T-helper 22 cell (primary cell): ENCODE measurements around the gene PRDM7.
"Not testable (repeated sequence)": the region's sequence is repeated elsewhere in the genome, so short reads cannot be mapped to it uniquely, and the experiment has no call there.

Experiments used
- DNase-seq: peaks from one replicate; pipeline ENCODE4 v3.0.0-alpha.2; 2020; ENCODE audit warnings: low read depth

The PRDM7 gene

DNA sequence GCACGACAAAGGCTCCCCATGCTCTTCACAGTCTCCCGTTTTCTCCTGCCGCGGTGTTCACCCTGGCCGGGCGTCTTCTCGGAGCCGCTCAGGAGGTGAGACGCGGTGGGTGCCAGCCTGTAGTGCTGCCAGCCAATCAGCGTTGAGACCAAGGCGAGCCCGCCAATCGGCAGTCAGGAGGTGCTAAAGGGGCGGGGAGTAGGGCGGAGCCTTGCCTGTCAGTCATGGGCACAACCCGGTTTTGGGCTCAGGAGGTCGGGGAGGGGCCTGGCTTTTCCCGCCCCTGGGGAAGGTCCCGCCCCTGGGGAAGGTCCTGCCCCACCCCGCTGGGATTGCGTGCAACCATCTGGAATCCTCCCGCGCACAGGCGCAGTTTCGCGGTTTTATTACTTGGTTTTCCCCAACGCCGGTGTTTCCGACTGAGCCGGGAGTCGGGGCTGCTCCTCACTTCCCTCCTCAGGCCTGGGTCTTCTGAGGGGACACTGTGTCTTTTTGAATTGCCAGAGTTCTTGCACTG is at the start of gene PRDM7:
PRDM7 (minus strand) TSS at position 92 of the 517 bp plus-strand sequence. CDS start 1,421 bp downstream, outside the sequence.
- peak; percentile 89 for DNase-seq

DNA sequence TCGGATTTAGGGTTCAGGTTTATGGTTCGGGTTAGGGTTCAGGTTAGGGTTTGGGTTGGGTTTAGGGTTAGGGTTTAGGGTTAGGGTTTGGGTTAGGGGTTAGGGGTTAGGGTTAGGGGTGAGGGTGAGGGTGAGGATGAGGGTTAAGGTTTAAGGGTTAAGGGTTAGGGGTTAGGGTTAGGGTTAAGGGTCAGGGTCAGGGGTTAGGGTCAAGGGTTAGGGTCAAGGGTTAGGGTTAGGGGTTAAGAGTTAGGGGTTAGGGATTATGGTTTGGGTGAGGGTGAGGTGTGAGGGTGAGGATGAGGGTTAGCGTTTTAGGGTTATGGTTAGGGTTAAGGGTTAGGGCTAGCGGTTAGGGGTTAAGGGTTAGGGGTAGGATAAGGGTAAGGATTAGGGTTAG is 44.7 kb upstream of the PRDM7 start:
- not testable (repeated sequence) for DNase-seq

DNA sequence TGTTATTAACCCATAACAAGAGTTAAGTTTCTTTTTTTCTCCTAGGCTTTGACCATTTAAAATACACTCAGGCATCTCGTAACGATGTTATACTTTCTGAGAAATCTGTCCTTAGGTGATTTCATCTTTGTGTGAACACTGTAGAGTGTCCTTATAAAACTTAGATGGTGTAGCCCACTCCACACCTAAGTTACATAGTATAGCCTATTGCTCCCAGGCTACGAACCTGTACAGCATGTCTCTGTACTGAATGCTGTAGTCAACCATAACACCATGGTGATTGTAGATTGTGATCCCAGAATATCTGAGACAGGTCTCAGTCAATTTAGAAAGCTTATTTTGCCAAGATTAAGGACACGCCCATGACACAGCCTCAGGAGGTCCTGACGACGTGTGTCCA is 30.5 kb upstream of the PRDM7 start:
- DNase-seq: not testable (repeated sequence)

DNA sequence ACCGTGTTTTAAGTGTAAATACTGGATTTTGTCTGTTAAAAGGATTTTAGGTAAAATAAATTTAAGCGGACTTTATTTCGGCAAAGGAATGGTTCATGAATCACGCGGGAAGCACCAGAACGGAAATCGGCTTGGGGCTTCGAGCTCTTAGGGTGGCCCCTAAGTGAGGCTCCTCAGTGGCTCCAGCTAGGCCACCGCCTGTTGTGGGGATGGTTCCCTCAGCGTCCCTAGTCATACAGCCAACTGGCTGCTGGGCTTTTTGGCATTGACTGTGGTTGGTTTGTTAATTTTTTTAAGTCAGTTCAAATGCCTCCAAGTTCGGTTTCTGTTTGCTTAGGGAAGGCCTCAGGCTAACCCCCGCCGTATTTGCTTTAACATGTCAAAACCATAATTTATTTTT is 29.9 kb upstream of the PRDM7 start:
- DNase-seq: not testable (repeated sequence)

DNA sequence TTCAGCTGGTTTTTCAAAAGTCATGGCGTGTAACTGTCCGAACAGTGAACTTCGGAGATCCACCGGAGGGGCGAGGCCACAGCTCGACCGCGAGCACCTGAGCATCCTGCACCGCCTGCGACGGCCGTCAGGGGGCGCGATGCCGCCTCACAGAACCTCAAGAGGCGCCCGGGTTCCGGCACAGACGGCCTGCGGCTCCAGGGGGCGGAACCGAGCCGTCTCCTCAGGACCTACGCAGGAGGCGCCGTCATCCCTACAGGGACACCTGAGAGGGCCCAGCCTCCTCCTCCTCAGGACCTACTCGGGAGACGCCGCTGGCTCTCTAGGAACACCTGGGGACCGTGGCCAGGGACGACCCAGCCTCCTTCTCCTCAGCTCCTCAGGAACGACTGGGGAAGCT is 29.1 kb upstream of the PRDM7 start:
- peak; percentile 28 for DNase-seq

DNA sequence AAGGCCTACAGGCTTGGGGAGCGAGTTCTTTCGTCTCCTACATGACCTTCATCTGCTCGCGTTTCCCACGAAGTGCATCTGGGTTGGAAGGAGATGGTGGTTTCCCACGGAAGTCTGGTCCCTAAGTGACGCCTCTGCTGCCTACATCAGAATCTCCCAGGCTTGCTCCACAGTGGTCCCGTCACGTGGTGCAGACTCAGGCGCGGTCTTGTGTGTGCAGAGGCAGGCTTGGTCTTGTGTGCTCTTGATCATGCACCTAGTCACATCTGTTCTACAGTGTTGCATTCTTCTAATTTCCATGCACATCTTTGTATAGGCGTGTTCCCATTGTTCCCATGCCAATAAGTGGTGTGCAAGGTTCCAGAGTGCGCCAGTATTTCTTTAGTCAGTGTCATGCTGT is 27.6 kb upstream of the PRDM7 start:
- not testable (repeated sequence) for DNase-seq

DNA sequence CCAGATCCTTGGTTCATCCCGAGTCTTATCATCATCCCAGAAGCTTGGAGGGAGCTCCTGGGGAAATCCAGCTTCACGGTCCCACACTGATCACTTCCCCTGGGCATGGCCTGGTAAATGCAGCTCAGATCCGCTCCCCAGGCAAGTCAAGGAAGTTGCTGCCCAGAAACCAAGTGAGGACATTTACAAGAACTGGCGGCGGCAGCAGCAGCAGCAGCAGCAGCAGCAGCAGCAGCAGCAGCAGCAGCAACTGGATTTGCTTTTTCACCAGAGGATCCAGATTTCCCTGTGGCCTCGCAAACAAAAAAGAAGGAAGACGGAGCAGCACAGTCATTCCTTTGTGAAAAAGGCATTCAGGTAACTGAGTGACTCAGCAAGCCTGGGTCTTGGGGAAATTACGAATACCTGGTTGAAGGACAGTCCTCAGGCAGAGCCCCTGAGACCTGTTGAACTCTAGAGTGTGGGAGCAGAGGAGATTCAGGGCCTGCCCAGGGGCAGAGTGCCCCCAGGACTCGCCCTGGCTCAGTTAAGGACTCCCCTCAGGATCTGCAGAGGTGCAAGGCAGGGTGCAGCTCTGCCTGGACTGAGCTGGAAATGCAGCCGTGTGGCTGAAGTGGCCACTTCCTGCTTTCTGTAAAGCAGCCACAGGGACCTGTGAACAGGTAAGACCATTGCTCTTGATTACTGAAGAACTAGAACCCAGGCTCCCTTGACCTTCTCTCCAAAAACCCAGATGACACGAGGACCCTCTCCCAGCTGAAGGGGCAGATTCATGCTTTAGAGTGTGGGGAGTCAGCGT is 25.2 kb upstream of the PRDM7 start:
- not testable (repeated sequence) for DNase-seq

DNA sequence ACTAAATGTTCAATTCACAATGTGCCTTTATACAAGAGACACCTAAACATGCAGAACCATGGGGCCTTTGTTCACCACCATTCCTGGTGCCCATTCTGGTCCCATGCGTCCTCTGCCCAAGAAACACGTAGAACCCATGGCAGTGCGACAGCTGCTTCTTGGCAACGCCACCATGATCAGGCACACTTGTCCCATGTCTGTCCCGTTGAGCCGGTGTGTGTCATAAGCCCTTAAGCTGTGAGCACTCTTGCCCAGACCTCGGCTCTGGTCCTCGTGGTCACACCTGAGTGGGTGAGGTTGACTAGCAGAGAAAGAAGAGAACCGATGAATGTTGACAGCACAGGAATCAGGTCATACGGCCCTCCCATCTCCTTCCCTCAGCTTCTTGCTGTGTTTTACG is 24.2 kb upstream of the PRDM7 start:
- not testable (repeated sequence) for DNase-seq

DNA sequence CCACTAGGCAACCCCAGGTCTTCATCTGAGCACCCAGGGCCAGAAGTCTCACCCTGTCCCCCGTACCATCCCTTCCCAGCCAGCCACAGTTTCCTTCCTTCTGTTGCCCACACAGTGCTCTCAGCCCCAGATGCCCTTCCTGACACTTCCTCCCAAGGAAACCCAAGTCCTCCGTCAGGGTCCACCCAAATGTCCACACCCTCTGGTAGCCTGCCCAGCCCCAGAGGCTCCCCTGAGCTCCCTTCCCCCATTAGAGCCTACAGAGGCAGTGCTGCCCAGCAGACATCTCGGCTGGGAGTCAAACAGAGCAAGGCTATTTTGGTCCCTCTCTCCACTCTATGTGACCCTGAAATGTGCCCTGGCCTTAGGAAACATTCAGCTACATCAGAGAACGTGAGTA is 23.7 kb upstream of the PRDM7 start:
- not testable (repeated sequence) for DNase-seq

DNA sequence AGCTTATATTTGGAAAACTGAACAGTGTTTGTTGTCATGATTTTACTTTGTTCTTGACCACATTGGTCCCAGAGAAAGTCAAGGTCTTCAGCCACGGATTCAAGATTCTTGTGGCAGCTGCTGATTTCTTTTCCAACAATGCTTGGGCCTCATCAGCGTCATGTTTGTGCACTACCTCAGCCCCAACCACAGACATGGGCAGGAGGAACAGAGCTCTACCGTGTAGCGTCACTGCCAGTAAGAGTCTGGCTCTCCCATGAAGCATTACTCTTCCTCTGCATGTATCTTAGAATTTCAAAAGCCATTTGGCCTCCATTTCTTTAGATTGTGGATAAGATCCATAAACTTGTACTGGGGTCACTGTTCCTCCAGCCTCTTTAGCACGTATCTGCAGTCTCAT is 23.1 kb upstream of the PRDM7 start:
- not testable (repeated sequence) for DNase-seq

DNA sequence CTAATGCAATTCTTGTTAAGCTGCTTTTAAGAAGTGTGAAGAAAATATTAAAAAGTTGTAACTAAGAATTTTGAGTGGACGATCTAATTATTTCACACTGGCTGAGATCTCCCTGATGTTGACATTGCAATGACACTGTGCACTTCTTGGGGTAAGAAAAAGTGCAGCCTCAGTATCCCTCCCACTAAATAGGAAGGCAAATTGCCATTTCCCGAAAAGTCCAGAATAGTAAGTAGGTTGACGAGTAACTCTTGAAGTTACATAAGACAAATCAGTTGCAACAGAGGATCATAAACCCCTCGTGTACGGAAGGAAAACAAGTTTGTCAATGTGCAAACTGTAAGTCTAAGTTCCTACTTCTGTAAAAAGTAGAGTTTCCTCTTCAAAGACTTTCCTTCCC is 21.8 kb upstream of the PRDM7 start:
- DNase-seq: not testable (repeated sequence)

DNA sequence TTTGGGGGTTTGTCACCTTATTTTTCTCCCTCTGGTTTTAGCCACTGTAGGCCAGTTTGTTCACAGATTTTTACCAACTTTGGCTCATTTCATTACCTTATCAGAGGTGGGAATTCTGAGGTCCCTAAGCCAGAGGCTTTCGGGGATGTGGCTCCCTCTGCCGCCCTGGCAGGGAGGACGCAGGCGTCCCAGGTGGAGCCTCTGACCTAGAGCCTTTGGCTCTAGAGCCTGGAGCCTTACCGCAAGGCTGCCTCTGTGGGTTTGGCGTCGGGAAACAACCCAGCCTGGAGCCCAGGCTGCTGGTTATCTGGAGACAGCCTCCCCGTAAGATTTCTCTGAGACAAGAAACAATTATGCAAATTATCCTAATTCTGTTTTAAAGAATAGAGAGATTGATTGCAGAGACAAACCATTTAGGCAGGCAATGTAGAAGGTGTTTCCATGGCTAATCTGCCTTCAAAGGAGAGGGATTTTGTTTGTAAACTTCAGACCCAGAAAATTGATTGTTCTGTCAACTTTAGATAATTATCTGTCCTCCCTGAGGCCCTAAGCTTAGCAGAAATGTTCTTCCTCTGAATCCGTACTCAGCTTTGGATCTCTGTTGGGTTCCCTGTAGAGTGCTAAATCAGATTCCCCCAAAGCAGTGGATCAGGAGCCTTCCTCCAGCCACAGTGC is 20.0 kb upstream of the PRDM7 start:
- not testable (repeated sequence) for DNase-seq

DNA sequence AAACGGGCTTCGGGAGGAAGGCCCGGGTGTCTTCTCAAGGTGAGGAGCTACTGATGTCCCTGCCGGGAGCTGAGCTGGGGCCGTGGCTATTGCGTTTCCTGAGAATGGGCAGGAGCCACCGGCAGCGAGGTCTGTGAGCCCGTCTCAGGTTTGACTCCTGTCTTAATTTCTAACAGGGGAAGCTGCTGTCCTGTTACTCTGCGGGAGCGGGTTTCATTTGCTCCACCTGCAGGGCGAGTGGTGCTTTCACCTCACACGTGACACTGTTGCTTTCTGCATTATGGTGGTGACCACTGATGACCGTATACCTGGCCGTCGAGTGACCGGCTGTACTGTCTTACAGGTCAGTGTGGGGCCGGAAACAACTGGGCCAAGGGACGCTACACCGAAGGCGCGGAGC is 17.7 kb upstream of the PRDM7 start:
- not testable (repeated sequence) for DNase-seq

DNA sequence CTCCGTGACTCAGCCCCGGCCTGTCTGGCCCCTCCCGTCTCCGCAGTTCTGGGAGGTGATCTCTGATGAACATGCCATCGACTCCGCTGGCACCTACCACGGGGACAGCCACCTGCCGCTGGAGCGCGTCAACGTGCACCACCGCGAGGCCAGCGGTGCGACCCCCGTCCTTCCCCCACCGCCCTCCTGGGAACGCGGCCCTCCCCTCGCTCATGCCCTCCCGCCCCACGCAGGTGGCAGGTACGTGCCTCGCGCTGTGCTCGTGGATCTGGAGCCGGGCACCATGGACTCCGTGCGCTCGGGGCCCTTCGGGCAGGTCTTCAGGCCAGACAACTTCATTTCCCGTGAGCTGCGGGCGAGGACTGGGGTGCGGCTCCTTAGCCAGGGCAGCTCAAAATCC is 17.2 kb upstream of the PRDM7 start:
- DNase-seq: not testable (repeated sequence)

DNA sequence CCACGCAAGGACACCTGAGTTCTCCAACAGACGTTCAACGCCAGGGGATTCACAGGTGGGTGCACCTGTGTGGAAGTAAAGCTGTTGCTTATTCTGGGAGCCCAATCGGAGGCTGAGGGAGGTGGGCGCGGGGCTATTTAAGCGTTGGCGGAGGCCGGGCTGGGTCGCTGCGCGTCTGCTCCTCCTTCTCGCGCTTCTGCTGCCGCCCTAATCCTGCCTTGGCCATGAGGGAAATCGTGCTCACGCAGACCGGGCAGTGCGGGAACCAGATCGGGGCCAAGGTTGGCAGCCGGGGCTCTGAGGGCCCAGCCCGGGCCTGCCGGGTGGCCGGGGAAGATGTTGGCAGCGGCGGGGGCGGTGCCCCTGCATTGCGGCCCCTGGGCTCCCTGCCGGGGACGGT is 16.7 kb upstream of the PRDM7 start:
- not testable (repeated sequence) for DNase-seq

DNA sequence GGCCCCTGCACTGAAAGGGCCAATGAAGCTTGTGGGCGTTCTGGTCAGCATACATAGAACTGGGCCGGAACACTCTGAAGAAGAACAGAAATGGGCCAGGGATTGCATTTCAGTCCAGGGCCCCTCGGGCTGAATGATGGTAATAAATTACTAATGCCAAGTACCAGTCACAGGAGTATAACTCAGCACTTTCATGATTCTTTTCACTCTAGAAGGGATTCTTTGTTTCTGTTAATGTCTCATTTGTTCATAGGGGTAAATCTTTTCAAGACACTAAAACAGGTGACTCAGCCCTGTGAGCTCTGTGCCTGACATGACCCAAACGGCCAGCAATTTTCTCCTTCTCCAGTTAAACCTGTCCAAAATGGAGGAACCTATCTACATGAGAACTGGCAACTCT is 15.7 kb upstream of the PRDM7 start:
- not testable (repeated sequence) for DNase-seq

DNA sequence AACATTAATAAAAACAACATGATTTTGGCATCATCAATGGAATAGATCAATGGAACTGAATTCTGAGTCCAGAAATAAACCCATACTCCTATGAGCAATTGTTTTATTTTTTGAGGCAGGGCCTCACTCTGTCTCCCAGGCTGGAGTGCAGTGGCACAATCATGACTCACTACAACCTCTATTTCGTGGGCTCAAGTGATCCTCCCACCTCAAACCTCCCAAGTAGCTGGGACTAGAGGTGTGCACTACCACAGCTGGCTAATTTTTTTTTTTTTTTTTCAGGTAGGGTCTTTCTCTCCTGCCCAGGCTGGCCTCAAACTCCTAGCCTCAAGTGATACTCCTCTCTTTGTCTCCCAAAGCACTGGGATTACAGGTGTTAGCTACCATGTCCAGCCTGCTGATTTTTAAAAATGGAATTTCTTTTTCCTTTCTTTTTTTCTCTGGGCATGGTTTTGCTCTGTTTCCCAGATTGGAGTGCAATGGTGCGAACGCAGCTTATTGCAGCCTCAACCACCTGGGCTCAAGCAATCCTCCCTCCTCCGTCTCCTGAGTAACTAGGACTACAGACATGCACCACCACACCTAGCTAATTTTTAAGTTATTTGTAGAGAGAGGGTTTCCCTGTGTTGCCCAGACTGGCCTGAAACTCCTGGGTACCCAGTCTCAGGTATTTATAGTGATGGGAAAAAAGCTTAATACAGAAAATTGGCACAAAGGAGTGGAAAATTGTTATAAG is 7.3 kb upstream of the PRDM7 start:
- DNase-seq: no peak

DNA sequence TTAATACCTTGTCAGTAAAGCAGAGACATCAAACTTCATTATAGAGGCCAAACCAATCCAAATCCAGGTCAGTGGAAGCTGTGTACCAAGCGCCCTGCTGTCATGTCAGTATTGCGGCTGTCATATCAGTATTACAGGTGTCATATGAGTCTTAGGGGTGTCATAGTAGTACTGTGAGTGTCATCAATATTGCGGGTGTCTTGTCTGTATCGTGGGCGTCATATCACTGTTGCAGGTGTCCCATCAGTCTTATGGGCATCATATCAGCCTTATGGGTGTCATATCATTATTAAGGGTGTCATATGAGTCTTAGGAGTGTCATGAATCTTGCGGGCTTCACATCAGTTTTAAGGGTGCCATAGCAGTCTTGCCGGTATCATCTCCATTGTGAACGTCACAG is 6.0 kb upstream of the PRDM7 start:
- no peak for DNase-seq

DNA sequence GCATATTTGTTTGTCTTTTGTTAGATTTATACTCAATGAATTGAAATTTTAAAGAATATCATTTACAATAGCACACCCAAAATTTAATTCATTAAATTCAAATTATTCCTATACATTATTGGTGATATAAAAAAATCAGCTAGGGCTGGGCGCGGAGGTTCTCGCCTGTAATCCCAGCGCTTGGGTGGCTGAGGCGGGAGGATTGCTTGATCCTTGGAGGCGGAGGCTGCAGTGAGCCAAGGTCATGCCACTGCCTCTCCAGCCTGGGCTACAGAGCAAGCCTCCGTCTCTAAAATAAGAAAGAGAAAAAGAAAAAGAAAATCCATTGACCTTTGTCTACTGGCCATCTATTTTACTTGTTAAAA is 4.5 kb upstream of the PRDM7 start:
- no peak for DNase-seq

DNA sequence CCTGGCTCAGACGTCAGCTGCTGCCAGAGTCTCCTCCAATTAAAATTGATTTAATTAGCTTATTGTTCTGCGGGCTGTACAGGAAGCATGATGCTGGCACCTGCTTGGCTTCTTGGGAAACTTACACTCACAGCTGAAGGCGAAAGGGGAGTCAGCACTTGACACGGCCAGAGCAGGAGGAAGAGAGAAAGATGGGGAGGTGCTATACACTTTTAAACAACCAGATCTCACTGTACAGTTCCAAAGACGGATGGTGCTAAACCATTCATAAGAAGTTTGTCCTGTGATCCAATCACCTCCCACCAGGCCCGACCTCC is 1.4 kb upstream of the PRDM7 start:
- DNase-seq: no peak

DNA sequence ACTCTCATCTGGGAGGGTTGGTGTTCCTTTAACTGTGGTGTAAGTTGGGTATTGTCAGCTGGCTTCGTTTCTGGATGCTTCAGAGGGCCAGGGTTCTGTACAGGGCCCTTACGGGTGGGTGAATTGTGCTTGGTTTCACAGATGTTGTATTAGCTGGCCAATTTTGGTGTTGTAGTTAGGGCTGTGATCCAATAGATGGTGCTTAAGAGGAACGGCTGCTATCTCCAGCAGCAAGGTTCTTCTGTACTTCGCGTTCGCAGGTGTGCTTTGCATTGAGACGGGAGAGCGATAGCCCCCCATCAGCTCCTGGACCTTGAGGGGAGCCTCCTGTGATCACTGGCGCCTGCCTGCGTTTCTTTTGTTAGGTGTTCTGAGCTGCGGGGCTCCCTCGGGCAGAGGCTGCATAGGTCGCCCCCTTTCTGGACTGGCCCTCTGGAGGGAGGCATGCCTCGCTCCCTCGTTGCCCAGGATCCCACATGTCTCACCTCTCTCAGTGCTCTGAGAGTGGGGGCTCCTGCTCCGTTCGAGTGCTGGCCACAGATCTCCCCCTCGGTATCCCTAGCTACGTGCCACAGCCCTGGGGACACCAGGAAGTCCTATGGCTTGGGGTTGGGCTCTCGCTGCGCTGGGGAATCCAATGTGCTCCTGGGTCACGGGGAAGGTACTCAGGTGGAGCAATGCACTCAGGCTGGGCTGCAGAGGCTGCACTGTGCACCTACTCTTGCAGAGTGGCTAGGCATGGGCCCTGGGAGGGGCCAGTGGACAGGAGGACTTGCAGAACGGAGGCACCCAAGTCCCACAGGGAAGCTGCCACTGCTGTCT is 837 bp upstream of the PRDM7 start:
- no peak for DNase-seq
